8988T (cell line): ENCODE data around the gene SSR2.

Experiments used
- DNase-seq: peaks from one replicate; pipeline ENCODE4 v3.0.0; 2011

The SSR2 gene

GRCh38 chr1:155970531-155971167 is 50.1 kb downstream of the SSR2 start:
- no peak for DNase-seq

GRCh38 chr1:155969377-155969791 is 51.4 kb downstream of the SSR2 start:
- DNase-seq: no peak

- DNase-seq: no peak
These were observed 52.1 kb downstream of the SSR2 start for GRCh38 chr1:155968670-155969069.

GRCh38 chr1:155968051-155968400 is 52.7 kb downstream of the SSR2 start:
- DNase-seq: no peak

- DNase-seq: no peak
These were observed 53.3 kb downstream of the SSR2 start for GRCh38 chr1:155967341-155968050.

GRCh38 chr1:155966750-155967149 is 54.0 kb downstream of the SSR2 start:
- DNase-seq: no peak

- no peak for DNase-seq
These were observed 54.6 kb downstream of the SSR2 start for GRCh38 chr1:155966135-155966534.

- DNase-seq: no peak
These were observed 56.6 kb downstream of the SSR2 start for GRCh38 chr1:155964193-155964592.

- no peak for DNase-seq
These were observed 58.0 kb downstream of the SSR2 start for GRCh38 chr1:155962599-155963211.

GRCh38 chr1:155961937-155962336 is 58.8 kb downstream of the SSR2 start:
- DNase-seq: peak; percentile 93

- DNase-seq: no peak
These were observed 60.5 kb downstream of the SSR2 start for GRCh38 chr1:155960081-155960745.
